Fibroblast of the aortic adventitia (primary cell): ENCODE data around the gene TSC22D2. TPM values are rescaled to one million over a fixed set of nuclear protein-coding genes. Genes with fewer than 3 reads are reported as not detected.

ENCODE experiments used
- DNase-seq: peaks from one replicate; pipeline ENCODE4 v3.0.0-alpha.2; 2010; ENCODE audit warnings: low read depth
- H3K4me3 ChIP-seq: 2 replicates; pipeline ENCODE4 v1.5.1; 2011; ENCODE audit warnings: low read depth, mild to moderate bottlenecking, control low read depth, low read length, moderate library complexity
- total RNA-seq: library from RNA; depleted of rRNA; stranded (reverse); fragments of >200 nt; gene quantifications from 2 replicates; pipeline ENCODE4 v1.2.3, GENCODE V29; 2012; ENCODE audit warnings: low replicate concordance
- TF ChIP-seq, protein P1 (sequence below): IDR thresholded peaks from 2 replicates; pipeline ENCODE4 v1.5.1; 2011; ENCODE audit warnings: mild to moderate bottlenecking, low read length, control low read depth, inconsistent platforms; ENCODE audit not compliant: insufficient read depth

The TSC22D2 gene
- total RNA-seq, 1 donor, result 15.4 TPM

DNA sequence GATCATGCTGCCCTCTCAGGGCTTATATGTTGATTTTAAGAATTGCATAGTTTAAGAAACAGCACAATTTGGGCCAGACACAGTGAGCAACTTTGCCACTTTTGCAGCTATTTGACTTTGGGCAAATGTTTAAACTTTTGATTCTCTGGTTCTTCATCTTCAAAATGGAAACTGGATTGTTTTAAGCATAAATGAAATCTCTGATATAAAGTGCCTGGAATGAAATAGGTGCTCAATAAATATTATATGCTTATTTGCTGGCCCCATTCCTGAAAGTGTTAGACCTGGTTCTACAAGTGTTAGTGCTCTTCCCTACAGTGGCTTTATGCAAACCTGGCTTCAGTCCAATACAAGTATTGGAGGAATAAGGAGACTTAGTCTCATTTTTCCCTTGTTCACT lies 33.1 kb upstream of the TSC22D2 start:
- TF ChIP-seq, protein P1, sequence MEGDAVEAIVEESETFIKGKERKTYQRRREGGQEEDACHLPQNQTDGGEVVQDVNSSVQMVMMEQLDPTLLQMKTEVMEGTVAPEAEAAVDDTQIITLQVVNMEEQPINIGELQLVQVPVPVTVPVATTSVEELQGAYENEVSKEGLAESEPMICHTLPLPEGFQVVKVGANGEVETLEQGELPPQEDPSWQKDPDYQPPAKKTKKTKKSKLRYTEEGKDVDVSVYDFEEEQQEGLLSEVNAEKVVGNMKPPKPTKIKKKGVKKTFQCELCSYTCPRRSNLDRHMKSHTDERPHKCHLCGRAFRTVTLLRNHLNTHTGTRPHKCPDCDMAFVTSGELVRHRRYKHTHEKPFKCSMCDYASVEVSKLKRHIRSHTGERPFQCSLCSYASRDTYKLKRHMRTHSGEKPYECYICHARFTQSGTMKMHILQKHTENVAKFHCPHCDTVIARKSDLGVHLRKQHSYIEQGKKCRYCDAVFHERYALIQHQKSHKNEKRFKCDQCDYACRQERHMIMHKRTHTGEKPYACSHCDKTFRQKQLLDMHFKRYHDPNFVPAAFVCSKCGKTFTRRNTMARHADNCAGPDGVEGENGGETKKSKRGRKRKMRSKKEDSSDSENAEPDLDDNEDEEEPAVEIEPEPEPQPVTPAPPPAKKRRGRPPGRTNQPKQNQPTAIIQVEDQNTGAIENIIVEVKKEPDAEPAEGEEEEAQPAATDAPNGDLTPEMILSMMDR, result no peak
- H3K4me3 ChIP-seq, result no peak overlapping the region
- no peak for DNase-seq

DNA sequence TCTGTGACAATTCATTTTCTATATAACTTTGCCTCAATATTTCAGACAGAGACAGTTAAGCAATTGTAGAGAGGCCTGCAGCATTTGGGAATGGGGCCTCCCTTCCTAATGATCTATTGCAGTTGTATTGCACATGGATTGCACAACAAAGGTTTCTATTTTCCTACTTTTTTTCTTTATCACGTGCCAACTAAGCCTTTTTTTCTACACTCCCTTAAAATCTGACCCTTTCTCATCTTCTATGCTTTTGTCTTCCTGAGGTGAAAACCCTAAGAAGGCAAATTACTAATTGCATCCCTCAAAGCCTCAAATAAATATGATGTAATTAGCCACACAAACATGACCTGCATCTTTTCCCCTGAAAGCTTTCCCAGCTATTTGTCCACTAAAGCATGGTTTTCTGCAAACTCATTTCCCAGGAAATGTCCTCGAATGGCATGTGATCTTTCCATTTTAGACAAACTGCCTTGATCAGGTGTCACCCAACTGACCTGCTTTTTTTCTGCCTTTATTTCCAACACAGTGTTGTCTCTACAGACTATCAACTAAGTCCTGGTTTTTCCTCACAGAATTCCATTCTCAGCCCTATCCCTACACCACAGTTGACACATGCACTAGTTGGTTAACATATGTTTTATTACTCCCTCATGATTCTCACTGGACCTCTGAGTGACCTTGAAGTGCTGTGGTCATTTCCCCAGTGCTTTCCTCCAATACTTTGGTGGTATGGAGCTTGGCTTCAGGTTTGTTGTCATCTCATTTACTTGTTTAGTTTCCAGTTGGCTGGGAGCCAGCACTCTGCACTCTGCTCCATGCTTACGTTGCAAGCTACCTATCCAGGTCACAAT lies 31.9 kb upstream of the TSC22D2 start:
- H3K4me3 ChIP-seq, result no peak overlapping the region
- TF ChIP-seq, protein P1, result no peak
- DNase-seq, result peak; percentile 92

DNA sequence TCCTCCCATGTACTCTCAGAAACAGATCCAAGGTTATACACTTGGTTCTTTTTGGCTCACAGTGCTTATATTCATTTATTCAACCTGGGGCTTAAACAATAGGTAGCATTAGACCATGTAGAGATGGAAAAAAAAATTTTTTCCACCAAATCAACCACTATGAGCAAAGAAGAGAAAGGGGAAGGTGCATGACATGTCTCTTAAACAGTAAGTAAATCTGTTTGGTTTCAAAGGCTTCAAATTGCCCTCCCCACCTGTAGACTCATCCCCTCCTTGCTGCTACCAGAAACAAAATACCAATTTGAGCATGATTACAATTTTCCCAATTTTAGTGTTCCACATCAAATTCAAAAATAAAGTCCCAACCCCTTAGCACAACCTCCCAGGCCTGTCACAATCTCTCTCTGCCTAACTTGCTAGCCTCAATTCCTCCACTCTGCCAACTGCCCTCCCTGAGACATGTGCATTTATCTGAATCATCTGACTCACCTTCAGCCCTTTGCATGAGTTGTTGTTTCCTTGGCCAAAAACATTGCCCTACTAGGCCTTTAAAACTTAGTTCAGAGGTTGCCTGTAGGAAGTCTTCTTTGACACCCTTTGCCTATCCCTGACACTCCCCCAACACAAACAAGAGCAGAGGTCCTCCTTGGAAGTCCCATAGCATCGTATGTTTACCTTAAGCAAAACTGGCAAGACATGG lies 30.3 kb upstream of the TSC22D2 start:
- H3K4me3 ChIP-seq, result no peak overlapping the region
- DNase-seq, result peak; percentile 31

DNA sequence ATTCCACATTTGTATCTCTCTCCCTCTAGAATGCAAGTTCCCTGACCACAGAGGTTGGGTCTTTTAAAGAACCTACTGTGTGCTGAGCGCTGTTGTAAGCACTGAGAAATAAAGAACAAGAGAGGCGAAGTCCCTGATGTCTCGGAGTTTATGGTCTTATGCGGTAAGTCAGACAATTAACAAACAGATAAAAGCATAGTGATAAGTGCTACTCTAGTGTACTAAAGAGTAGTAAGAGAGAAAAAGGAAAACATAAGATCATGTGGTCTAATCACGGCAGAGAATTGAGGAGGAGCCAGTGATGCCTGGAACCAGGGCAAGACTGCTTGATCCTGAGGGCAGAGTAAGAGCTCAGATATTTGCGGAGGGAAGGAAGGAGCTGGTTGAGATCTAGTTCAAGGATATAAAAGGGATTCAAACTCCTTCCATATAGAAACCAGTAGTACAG lies 29.8 kb upstream of the TSC22D2 start:
- TF ChIP-seq, protein P1, result no peak
- DNase-seq, result no peak
- H3K4me3 ChIP-seq, result no peak overlapping the region

More for the DNA sequence above, 30.3 kb upstream of the TSC22D2 start:
- TF ChIP-seq, protein P1, result no peak

DNA sequence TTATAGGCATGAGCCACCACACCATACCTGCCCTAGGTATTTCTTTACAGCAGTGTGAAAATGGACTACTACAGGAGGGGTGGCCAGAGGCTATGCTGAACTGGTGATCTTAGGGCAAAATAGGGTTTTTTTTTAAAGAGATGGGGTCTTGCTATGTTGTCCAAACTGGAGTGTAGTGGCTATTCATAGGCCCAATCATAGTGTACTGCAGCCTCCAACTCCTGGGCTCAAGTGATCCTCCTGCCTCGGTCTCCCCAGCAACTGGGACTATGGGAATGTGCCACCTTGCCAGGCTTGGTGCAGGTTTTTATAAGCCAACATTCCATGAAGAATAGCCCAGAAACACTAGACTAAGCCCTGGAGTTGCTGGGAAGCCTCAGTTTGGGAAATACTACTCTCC lies 28.6 kb upstream of the TSC22D2 start:
- no peak for DNase-seq

DNA sequence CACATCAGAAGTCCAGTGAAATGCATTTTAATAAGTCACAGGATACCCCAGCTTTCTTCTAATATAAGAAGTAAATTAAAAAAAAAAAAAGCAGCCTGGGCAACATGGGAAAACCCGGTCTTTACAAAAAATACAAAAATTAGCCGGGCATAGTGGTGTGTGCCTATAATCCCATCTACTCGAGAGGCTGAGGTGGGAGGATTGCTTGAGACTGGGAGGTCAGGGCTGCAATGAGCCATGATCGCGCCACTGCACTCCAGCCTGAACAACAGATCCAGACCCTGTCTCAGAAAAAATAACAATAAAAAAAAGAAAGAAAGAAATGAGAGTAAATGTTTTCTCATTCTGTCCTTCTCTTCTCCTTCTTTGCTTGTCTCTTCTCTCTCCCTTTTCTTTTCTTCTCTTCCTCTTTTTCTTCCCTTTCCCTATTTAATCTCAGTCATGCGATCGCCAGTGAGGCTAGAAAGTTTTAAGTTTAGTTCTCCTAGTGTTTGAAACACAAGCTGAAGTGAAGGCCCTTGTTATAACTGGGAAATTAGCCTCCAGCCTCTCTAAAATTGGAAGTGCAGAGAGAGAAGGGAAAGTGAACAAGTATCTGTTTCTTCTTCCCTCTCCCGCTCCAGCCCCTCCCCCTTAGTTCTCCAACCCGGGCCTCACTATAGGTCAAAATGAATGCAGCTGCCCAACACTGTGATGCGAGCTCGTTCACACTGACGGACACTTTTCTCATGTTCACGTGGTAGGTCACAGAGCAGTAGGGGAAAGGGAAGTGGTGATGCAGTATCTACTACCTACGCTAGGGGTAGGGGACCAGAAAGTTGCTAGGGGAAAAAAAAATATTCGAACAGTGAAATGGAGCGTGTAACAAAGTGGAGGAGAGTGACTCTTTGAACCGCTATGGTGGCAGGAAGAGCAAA lies 23.5 kb upstream of the TSC22D2 start:
- TF ChIP-seq, protein P1, result no peak
- H3K4me3 ChIP-seq, result no peak overlapping the region
- no peak for DNase-seq

More for the DNA sequence above, 28.6 kb upstream of the TSC22D2 start:
- TF ChIP-seq, protein P1, result no peak
- H3K4me3 ChIP-seq, result no peak overlapping the region
